Measurements from ENCODE around the gene RNF135. TPM values are rescaled to one million over a fixed set of nuclear protein-coding genes. Genes with fewer than 3 reads are reported as not detected.
"Not testable (repeated sequence)": the region's sequence is repeated elsewhere in the genome, so short reads cannot be mapped to it uniquely, and the experiment has no call there.

RNF135 gene
- polyA plus RNA-seq, 1 of the 3 experiments (the other 2 are of a cell fraction): not detected

DNA sequence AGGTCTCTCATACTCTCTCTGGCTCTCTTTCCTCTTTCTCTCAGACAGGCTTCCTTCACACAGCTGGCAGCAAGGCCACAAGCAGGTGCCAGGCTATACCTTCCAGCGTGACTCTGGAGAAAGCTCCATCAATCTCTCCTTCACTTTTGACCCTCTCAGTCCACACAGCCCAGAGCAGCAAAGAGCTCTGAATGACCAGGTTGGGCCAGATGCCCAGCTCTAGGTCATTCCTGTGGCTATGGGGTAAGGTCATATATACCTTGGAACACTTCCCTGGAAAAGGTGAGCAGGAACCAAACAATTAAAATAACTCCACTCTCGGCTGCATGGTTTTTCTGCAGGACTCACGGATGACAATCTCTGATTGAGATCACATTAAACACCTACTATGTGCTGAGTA lies 40.3 kb upstream of the RNF135 start:
- Histone ChIP-seq H3K4me1 (ENCODE audit: control insufficient read depth in 1 of 2, insufficient read depth in 2 of 2, low read depth in 1 of 2, low read length in 1 of 2) (no peaks in the 10 kb centered on the region), H3K4me2 (no peak overlapping the region), H4K20me1 (ENCODE audit: insufficient read depth) (no peaks in the 10 kb centered on the region), H3F3A (replicated peaks; ENCODE audit: insufficient read depth) (no peaks in the 10 kb centered on the region), H3K4me3 (ENCODE audit: low read depth in 2 of 2, low read length in 1 of 2) (no peak overlapping the region), H3K9me2 (no peaks in the 10 kb centered on the region), H3K27ac (ENCODE audit: low read depth in 2 of 2, low read length in 1 of 2) (no peak overlapping the region), H3K36me3 (replicated peaks in 1 of 2; ENCODE audit: control insufficient read depth in 1 of 2, insufficient read depth in 2 of 2, low read length in 1 of 2) (no peaks in the 10 kb centered on the region), H3K79me2 (ENCODE audit: insufficient read depth) (no peaks in the 10 kb centered on the region), H2AFZ (ENCODE audit: low read depth) (no peak overlapping the region), H3K9me3 (no peaks in the 10 kb centered on the region), H3K9ac (no peak overlapping the region), H3K27me3 (ENCODE audit: insufficient read depth) (no peaks in the 10 kb centered on the region; the same call in 1 of the 2 replicates)
- POLR2A ChIA-PET: no interaction called here
- WGBS (ENCODE audit: low lambda C conversion rate): 70% methylated on average over 3 of the region's 3 CpGs
- no peak for DNase-seq
- CTCF ChIA-PET: no interaction called here
- TF ChIP-seq, protein P1, sequence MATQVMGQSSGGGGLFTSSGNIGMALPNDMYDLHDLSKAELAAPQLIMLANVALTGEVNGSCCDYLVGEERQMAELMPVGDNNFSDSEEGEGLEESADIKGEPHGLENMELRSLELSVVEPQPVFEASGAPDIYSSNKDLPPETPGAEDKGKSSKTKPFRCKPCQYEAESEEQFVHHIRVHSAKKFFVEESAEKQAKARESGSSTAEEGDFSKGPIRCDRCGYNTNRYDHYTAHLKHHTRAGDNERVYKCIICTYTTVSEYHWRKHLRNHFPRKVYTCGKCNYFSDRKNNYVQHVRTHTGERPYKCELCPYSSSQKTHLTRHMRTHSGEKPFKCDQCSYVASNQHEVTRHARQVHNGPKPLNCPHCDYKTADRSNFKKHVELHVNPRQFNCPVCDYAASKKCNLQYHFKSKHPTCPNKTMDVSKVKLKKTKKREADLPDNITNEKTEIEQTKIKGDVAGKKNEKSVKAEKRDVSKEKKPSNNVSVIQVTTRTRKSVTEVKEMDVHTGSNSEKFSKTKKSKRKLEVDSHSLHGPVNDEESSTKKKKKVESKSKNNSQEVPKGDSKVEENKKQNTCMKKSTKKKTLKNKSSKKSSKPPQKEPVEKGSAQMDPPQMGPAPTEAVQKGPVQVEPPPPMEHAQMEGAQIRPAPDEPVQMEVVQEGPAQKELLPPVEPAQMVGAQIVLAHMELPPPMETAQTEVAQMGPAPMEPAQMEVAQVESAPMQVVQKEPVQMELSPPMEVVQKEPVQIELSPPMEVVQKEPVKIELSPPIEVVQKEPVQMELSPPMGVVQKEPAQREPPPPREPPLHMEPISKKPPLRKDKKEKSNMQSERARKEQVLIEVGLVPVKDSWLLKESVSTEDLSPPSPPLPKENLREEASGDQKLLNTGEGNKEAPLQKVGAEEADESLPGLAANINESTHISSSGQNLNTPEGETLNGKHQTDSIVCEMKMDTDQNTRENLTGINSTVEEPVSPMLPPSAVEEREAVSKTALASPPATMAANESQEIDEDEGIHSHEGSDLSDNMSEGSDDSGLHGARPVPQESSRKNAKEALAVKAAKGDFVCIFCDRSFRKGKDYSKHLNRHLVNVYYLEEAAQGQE (IDR thresholded peaks at IDR 0.05; ENCODE audit: low read depth, low read length): no peak
- no peak for TF ChIP-seq GABPA (IDR thresholded peaks at IDR 0.05; ENCODE audit: low read depth)

GRCh38 chr17:30931582-30931981 lies 39.3 kb upstream of the RNF135 start:
- CTCF ChIA-PET; H3K27ac ChIP-seq (ENCODE audit: low read depth in 2 of 2, low read length in 1 of 2); H3K4me2 ChIP-seq; H4K20me1 ChIP-seq (ENCODE audit: insufficient read depth); H3K4me3 ChIP-seq (ENCODE audit: low read depth in 2 of 2, low read length in 1 of 2); H3K79me2 ChIP-seq (ENCODE audit: insufficient read depth); H3K27me3 ChIP-seq (ENCODE audit: insufficient read depth); H3F3A ChIP-seq (replicated peaks; ENCODE audit: insufficient read depth); H3K4me1 ChIP-seq (ENCODE audit: control insufficient read depth in 1 of 2, insufficient read depth in 2 of 2, low read depth in 1 of 2, low read length in 1 of 2); H2AFZ ChIP-seq (ENCODE audit: low read depth); DNase-seq; POLR2A ChIA-PET; H3K9me2 ChIP-seq; H3K9ac ChIP-seq; H3K9me3 ChIP-seq; H3K36me3 ChIP-seq (replicated peaks in 1 of 2; ENCODE audit: control insufficient read depth in 1 of 2, insufficient read depth in 2 of 2, low read length in 1 of 2): not testable (repeated sequence)
- 72% methylated on average over 8 of the region's 8 CpGs for WGBS (ENCODE audit: low lambda C conversion rate)

DNA sequence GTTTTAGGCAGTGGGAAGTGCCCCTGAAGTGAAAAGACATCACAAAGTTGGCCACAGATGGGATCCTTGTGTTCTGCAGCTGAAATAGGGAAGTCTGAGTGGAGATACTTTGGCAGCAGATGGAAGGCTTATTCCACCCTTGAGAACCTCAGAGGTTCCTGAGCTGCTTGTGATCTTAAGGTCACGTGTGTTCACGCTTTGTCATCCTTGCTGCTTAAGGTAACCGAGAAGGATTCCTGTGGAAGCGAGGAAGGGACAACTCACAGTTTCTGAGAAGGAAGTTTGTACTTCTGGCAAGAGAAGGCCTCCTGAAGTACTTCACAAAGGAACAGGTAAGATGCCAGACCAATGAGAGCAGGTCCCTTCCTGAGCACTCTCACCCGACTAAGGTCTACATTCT lies 36.9 kb upstream of the RNF135 start:
- Histone ChIP-seq H3K4me1 (ENCODE audit: control insufficient read depth in 1 of 2, insufficient read depth in 2 of 2, low read depth in 1 of 2, low read length in 1 of 2) (no peaks in the 10 kb centered on the region), H3K9ac (no peak overlapping the region), H3K27me3 (ENCODE audit: insufficient read depth) (no peaks in the 10 kb centered on the region; the same call in 1 of the 2 replicates), H3K36me3 (replicated peaks in 1 of 2; ENCODE audit: control insufficient read depth in 1 of 2, insufficient read depth in 2 of 2, low read length in 1 of 2) (no peaks in the 10 kb centered on the region), H3K79me2 (ENCODE audit: insufficient read depth) (no peaks in the 10 kb centered on the region), H3K4me3 (ENCODE audit: low read depth in 2 of 2, low read length in 1 of 2) (no peak overlapping the region), H3K9me2 (no peaks in the 10 kb centered on the region), H4K20me1 (ENCODE audit: insufficient read depth) (no peaks in the 10 kb centered on the region), H3K9me3 (no peaks in the 10 kb centered on the region), H3K4me2 (no peak overlapping the region), H2AFZ (ENCODE audit: low read depth) (no peak overlapping the region), H3K27ac (ENCODE audit: low read depth in 2 of 2, low read length in 1 of 2) (no peak overlapping the region), H3F3A (replicated peaks; ENCODE audit: insufficient read depth) (no peaks in the 10 kb centered on the region)
- DNase-seq: no peak
- WGBS (ENCODE audit: low lambda C conversion rate): 66% methylated on average over 5 of the region's 5 CpGs
- ChIA-PET POLR2A (no interaction called here), CTCF (interaction anchor here (0.7 kb wide), 1 partner anchor 15 kb away, joined by 4 read pairs; no protein-coding TSS in a partner anchor)
- TF ChIP-seq RAD21 (IDR thresholded peaks at IDR 0.05; ENCODE audit: low read length): no peak
- TF ChIP-seq TCF12 (IDR thresholded peaks at IDR 0.05): no peak
- TF ChIP-seq, protein P2, sequence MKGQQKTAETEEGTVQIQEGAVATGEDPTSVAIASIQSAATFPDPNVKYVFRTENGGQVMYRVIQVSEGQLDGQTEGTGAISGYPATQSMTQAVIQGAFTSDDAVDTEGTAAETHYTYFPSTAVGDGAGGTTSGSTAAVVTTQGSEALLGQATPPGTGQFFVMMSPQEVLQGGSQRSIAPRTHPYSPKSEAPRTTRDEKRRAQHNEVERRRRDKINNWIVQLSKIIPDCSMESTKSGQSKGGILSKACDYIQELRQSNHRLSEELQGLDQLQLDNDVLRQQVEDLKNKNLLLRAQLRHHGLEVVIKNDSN (IDR thresholded peaks at IDR 0.05; ENCODE audit: borderline replicate concordance, low read depth): no peak
- TF ChIP-seq IRF3 (IDR thresholded peaks at IDR 0.05; ENCODE audit: low read depth, low read length): no peak
- no peak for TF ChIP-seq EP300 (IDR thresholded peaks at IDR 0.05; ENCODE audit: borderline replicate concordance in 1 of 2, low read depth in 1 of 2, low read length in 1 of 2)
- TF ChIP-seq, protein P3, sequence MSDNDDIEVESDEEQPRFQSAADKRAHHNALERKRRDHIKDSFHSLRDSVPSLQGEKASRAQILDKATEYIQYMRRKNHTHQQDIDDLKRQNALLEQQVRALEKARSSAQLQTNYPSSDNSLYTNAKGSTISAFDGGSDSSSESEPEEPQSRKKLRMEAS (IDR thresholded peaks at IDR 0.05; ENCODE audit: low read depth): no peak
- TF ChIP-seq MXI1 (IDR thresholded peaks at IDR 0.05; ENCODE audit: low read depth, low read length): no peak
- TF ChIP-seq NRF1 (IDR thresholded peaks at IDR 0.05; ENCODE audit: low read depth, low read length): no peak
- no peak for TF ChIP-seq RCOR1 (IDR thresholded peaks at IDR 0.05; ENCODE audit: low read length)
- no peak for TF ChIP-seq CTCF (IDR thresholded peaks at IDR 0.05)
- TF ChIP-seq SIN3A (IDR thresholded peaks at IDR 0.05; ENCODE audit: borderline replicate concordance, low read depth, low read length): no peak
- no peak for TF ChIP-seq ELF1 (IDR thresholded peaks at IDR 0.05)

Measured in SK-N-SH (cell line).